Measurements from ENCODE around the gene SUPT4H1. TPM values are rescaled to one million over a fixed set of nuclear protein-coding genes. Genes with fewer than 3 reads are reported as not detected.

SUPT4H1 gene
- total RNA-seq, 1 donor: 67.3 TPM

DNA sequence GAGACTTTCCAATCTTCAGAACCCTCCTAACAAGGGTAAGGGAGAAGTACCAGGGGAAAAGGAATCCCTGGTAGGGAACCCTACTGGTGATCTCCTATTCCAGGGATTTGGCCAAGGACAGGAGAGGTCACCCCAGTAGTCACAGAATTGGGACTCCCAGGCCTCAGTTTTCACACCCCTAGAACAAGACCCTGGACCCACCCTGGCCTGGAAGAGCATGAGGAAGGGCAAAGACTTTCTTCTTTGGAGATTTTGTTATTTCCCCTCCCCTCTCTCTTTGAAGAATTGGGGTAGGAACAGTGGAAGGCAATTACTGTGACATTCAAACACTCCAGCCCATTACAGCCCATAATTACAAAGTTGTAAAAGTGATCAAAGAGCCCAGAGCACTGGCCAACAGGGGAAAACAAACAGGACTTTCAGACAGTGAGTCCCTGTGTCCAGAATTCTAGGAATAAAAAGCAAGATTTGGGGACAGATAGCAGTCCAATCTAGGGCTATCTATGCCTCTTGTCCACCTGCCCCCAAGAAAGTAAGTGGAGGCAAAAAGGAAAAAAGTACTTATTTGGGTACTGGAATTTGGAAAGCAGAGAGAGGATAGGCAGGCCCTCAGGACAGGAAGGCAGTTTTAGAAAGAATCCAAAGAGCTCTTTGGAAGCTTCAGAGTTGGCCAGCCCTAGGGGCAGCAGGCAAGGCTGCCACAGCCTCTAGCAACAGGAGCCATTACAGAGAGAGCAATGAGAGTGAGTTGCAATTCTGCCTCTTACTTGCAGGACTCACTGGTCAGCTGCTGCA, 13.4 kb upstream of the SUPT4H1 start:
- DNase-seq (ENCODE audit: low read depth in 2 of 3, low spot score in 2 of 3): no peak

DNA sequence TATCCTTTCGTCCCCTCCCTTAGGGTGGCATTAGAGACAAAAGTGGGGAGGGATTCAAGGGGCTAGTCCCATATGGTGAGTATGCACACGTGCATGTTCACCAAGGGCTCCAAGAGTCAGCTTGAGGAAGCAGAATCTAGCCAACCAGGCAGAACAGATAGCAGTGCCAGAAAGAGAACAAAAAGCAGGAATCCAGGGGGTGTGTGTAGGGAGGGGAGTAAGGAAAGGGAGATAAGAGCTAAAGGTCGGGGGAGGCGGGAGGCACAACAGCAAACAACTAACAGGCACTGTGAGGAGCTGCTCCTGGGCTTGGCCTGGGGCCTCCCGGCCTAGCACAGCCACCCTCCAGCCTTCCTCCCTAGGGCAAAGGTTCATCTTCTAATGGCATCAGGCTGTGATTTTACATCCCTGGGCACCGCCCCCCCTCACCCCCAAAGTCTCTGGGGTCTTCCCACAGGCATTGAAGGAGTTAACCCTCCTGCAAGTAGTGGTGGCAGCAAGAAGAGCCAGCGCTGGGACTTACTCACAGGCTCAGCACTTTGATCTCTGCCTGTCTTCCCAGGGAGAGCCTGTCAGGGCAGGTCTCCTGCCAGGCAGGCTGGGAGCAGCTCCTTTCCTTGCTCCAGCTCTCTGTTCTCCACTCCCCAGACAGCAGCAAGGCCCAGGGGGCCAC, 12.4 kb upstream of the SUPT4H1 start:
- DNase-seq (ENCODE audit: low read depth in 2 of 3, low spot score in 2 of 3): no peak

DNA sequence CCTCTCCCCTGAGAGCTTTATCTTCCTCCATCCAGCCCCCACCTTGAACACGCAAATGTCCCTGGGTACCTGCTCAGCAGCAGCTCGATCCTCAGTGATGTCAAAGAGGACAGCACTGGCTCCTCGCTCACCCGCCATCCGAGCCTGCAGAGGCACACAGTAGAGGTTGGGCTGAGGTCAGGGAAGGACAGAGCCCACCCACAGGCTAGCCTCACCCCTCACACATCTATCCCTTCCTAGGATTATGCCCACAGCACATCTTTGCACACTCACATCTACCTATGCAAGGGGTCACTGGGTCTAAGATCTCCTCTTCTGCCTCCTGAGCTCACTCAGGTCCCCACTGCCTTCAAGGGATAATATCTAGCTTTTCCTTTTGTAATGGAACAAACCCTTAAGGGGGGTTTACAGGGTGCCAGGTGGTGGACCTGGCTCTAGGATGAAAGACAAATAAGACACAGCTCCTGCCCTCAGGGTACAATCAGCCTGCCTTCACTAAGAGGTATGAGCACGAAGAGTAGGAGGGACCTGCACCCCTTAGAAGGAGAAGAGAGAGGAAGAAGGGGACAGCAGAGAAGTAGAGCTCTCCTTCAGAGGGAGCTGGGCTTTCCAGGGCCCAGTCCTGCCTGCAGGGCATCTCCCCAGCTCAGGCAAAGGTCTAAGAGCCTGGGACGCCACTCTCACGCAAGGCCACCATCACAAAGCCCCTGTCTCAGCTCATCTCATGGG, 11.6 kb upstream of the SUPT4H1 start:
- DNase-seq (ENCODE audit: low read depth in 2 of 3, low spot score in 2 of 3): no peak

DNA sequence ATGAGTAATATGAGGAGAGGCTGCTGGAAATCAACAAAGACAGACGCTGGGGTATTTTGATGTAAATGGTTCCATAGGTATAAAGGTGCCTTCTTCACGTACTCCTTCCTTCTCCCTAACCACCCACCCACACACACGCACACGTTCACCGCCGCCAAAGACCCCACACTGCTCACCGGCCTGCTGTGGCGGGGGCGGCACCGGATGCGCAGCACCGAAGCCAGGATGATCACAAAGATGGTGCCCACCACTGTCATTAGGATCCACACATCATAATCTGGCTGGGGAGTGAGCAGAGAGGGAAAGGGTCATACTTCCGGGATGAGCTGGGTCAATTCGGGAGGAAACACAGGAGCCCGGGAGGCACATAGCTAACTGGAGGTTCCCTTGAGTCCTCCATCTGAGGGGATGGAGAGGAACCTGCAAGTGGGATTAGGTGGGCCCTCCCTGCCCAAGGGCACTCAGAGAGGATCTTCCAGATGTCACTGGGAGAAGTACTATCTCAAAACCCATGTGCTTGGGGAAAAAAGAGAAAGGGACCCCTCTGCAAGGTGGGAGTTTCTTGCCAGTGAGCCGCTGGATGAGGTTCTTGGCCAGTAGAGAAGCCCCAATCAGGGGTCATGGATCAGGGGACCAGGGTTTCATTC, 10.5 kb upstream of the SUPT4H1 start:
- DNase-seq (ENCODE audit: low read depth in 2 of 3, low spot score in 2 of 3): no peak

DNA sequence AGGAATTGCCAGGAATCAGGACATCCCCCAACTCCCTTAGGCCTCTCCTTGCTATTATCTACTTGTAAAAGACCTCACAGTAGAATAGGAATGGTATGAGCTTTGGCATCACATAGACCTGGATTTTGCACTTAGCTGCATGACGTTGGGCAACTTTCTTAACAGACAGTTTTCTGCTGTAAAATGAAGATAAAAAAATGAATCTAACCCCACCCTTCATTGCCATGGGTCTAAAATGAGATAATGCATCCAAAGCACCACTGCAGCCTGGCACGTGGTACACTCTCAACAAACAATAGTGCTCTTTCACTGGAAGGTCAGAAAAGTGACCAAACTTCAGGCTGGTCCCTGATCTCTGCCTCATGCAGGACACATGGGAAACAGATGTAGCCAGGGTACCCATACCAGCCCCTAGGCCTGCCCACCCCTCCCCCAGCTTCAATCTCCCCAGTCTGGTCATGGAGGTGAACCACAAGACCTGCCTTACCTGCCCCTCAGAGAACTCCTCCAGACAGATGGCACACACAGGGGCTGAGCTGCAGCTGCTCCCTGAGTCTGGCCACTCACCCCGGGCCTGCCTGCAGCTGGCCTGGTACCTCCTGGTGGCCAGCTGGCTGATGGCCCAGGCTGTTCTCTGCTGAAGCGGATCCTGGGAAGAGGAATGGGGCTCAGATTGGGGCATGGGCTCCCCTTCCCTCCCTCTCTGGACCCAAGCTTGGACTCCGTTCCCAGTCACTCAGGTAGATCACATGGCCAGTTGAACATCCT, 8.5 kb upstream of the SUPT4H1 start:
- DNase-seq (ENCODE audit: low read depth in 2 of 3, low spot score in 2 of 3): no peak

DNA sequence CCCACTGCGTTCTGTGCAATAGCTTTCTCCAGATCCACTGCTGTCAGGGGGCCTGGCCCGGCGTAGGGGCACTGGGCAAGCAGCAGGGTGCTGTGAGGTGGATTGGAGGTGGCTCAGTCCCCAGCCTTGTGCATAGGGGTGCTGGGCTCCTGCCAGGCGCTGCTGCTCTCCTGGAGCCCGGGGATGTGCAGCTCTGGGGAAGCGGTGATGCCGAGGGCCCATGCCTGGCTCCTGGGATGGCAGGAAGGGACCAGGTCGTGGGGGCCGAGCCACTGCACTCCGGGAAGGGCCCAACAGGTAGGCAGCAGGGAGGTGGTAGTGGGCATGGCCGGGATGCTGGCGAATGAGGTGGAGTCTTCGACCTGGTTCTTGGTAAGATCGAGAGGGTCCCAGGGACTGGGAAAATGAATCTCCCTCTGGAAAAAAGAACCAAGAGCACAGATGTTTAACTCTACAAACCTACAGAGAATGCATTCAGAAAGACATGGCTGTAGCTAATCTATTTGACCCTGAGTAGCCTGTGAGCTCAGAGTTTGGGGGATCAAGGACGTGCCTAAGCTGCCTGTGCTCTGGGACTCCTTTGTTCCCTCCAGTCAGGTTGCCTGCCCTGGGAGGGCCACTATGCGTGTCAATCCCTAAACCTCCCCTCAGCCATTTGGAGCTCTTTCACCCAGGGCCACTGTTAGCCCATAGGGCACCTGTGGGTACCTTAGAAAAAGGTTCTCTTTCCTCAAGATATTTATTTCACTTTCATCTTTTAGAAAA, 6.6 kb upstream of the SUPT4H1 start:
- no peak for DNase-seq (ENCODE audit: low read depth in 2 of 3, low spot score in 2 of 3)

DNA sequence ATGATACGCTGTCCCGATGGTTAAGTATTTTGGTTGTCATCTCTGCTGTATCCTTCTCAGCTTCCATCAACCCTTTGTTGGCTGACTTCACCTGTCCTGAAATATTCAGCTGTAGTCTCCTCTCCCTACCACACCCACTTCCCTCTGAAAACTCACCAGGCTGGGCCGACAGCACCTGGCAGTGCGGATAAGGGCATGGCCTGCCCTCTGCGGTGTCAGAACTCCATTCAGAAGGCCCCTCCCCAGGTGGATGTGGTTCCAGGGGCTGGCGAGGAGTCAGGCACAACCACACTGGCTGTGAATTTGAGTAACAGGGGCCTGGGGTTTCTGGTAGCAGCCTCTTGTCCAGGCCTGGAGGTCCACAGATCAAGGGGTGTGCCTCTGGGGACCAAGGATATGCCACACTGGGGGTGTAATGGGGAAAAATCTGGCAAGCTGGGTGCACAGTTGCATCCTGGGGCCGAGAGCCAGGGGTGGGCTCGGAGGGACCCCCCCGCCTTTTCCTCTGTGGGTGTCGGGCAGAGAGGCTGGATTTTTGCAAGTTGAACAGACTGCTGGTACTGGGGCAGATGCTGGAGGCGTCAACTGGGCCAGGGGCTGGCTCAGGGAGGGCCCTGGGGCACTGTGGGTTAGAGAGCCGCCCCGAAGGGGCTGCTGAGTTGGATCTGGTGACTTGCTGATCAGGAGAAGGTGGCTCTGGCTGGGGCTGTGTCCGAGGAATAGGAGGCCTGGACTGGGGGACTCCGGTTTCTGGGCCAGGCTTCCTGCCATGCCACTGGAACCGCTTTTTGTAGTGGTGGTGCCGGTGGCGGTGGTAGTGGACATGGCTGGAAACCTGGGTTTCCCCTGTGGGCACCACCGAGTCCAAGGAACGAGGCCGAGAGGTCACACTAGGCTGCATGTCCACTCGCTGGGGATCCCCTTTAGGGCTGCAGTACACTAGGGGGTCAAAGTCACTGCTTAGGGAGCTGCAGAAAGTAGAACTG, 5.6 kb upstream of the SUPT4H1 start:
- no peak for DNase-seq (ENCODE audit: low read depth in 2 of 3, low spot score in 2 of 3)

DNA sequence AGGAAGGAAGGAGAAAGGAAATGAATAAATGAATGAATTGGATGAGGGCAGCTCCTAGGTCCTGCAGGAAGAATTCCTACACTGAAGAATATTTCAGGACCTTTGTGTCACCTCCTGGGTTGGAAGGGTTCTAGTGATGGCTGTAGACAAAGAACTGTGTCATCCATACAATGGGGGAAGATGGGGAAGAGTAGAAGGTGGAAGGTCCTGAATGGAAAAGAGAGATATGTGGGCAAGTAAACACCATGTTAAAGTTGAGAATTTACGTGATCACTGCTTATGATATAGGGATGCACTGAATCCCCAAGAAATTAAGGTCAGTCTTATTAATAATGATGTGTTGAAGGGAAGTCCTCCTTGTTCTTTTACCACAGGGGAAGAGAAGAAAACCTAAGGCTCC, 4.2 kb upstream of the SUPT4H1 start:
- DNase-seq (ENCODE audit: low read depth in 2 of 3, low spot score in 2 of 3): no peak

DNA sequence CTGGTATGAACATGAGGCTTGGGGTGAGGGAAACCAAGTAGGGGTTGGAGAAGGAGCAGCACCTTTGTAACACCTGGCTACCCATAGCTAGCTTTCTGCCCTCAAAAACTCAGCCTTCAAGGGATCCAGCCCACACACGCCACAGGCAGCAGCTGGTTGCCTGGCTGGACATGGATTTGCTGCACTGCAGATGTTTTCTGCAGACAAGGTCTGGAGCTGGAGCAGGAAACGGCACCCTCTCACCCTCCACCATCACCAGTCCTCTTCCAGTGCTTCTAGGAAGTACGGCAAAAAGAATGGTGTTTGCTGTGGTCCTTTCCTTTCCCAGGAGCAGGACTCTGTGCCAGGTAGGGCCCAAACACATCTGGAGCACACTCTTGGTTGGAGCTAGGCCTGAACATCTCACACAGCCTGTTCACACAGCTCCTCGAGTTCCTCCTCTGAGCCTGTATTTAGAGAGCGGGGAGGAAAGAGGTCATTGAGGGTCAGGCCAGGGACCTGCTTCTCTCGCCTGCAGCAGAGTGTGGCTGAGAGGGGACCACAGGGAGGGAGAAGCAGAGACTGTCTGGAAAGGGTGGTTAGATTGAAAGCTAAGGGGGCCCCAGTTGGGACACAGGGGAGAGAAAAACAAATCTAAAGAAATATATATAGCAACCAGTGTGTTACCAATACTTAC, 2.7 kb upstream of the SUPT4H1 start:
- no peak for DNase-seq (ENCODE audit: low read depth in 2 of 3, low spot score in 2 of 3)

DNA sequence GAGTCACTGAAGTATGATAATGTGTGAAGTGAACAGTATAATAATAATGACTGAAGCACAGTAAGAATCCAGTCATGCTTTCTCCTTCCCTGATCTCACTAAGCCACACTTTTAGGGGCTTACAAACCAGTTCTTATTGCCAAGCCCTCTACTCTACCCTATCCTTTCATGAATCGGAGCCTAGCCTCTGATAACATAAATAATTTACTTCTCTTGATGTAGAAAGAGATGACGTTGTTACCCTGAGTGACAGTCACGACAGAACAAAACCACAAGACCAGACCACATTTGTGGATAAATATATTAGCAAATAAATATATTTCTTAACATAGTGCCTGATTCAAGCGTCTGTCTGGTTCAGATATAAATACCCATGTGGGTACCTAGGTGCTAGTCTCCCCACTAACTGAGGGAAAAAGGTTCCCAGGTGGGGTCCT, 1.4 kb upstream of the SUPT4H1 start:
- DNase-seq (ENCODE audit: low read depth in 2 of 3, low spot score in 2 of 3): no peak

DNA sequence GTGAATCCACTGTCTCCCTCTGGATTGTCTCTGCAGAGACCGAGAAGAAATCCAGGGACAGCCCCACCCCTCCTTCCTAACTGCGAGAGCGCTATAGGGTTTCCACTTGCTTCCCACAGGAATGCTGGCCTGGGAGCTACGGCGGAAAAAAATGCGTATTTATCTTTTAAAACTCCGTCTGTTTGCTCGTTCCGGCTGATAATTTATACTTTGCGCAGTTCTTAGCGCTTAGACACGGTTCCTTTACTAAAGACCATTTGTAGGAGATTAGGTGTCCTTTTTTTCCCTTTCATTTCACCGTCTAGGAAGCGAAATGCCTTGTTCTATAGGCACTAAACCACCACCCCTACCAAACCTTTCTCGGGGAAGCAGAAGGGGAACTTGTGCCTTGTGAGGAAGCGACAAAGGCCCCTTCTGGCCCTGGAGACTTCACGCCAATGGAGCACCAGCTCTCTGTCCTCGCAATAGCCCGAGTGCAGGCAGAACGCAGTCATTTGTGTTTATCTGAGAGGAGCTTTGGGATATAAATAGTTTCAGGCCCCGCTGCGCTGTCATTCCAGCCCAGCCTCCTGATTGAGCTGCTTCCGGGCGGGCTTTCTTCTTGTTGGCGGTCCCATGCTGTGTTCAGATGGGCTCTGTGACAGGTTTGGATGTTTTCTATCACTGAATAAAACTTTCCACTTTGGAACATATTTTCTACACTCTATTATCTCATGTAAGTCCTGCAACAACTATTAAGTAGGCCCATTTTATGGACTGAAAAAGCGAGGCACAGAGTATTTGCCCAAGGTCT, 791 bp upstream of the SUPT4H1 start:
- DNase-seq (ENCODE audit: low read depth in 2 of 3, low spot score in 2 of 3): peak in 1 of 3 donors; percentile 74

DNA sequence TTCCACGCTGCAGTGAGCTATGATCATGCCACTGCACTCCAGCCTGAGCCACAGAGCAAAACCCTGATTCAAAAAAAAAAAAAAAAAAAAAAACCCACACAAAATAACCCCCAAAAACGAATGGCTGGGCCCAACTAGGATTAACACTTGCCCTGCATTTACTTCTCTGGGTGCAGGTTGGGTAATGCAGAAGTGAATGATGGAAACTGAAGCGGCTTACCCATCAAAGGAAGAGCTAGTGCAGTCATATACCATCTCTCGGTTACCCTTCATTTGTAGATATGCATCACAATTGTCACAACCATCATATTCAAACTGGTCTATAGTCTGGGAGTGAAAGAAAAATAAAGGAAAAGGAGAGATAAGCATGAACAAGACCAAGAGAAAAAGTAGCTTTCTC, 819 bp downstream of the SUPT4H1 start:
- DNase-seq (ENCODE audit: low read depth in 2 of 3, low spot score in 2 of 3): no peak

DNA sequence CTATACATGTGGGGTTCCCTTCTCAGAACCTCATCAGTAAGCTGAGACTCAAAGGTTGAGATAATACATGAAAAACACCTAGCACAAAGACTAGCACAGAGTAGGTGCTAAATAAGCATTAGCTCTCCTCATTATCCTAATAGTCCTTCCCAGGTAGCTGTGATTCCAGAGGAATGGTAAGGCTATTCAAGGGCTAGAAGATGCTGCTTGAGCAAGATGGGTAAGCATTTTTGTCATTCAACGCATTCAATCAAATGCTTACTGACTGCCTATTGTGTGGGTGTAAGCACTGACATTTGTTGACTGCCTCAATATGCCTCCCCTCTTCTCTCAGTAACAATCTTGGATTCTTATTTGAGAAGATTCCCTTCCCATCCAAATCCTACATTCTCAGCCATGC, 4.0 kb downstream of the SUPT4H1 start:
- DNase-seq (ENCODE audit: low read depth in 2 of 3, low spot score in 2 of 3): no peak

DNA sequence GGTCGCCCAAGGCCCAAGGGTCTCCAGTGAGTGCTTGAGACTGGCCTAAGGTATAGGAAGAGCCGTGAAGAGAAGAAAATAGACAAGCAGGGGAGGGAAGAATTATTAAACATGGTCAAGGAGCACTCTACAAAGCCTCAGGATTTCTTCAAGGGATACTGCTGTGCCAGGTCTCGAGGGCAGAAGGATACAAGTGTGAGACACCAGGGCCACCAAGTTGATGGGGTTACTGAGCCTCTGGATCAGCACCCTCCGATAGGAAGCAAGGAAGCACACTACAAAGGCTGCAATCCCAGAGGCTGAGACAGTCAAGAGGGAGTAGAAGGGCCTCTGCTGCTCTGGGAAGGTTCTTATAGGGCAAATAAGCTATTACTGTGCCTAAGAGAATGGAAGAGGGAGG, 6.5 kb downstream of the SUPT4H1 start:
- DNase-seq (ENCODE audit: low read depth in 2 of 3, low spot score in 2 of 3): no peak

DNA sequence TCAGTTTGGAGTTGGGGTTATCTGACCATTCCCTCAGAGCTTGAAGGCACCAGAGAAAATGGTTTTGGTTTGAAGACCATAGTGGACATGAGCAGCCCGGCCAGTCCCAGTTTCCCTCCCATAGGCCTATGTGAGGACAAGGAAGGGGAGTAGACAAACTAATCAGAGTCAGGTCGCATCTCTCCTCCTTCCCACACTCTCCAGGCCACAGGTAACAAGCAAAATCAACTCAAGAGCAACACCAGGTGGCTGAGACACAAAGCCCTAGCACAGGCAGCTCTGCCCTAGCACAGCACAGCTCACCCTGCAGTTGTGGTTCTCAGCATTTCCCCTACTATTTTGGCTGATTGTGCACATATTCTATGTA, 7.2 kb downstream of the SUPT4H1 start:
- peak in 1 of 3 donors; percentile 66 for DNase-seq (ENCODE audit: low read depth in 2 of 3, low spot score in 2 of 3)

DNA sequence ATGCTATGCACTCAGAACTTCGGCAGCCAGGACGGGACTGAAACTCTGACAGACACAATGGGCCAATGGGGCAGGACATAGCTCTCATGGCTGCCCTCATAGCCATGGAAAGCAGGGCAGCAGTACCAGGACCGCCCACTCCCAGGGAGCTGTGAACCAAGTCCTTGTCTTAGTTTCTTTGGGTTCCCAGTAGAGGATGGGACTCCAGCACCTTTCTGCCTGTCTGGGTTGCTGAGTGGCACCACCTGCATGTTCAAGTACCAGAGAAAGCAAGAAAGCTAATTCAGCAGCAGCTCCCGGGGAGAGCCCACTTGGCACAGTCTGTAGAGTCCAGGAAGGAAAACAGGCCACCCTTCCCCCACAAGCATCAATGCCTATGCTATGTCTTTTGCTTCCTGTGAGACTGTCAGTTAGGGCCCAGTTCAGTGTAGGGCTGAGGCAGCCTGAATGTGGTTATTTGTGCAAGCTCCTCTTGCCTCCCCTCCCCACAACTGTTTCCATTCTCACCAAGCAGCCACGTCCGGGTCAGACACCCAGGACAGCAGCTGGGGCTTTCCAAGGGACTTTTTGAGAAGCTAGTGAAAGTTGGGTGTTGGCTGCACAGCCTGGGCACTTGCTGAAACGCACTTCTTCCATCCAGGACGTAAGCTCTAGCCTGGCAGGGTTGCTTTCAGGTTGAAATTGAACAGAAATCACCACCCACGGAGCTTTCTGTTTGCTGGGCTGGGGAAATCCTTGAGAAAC, 7.8 kb downstream of the SUPT4H1 start:
- DNase-seq (ENCODE audit: low read depth in 2 of 3, low spot score in 2 of 3): peak in 2 of 3 donors; percentile 89 to 93

Data from hematopoietic multipotent progenitor cell (in vitro differentiated cells).